HG03521 (cell line): ENCODE data around the gene GPX5.

ENCODE experiments used
- ATAC-seq: cut with Tn5 transposase; IDR thresholded peaks from one replicate; pipeline ENCODE4 v1.9.1; 2021; ENCODE audit warnings: mild to moderate bottlenecking, moderate library complexity; ENCODE audit not compliant: unreplicated experiment

The GPX5 gene

DNA sequence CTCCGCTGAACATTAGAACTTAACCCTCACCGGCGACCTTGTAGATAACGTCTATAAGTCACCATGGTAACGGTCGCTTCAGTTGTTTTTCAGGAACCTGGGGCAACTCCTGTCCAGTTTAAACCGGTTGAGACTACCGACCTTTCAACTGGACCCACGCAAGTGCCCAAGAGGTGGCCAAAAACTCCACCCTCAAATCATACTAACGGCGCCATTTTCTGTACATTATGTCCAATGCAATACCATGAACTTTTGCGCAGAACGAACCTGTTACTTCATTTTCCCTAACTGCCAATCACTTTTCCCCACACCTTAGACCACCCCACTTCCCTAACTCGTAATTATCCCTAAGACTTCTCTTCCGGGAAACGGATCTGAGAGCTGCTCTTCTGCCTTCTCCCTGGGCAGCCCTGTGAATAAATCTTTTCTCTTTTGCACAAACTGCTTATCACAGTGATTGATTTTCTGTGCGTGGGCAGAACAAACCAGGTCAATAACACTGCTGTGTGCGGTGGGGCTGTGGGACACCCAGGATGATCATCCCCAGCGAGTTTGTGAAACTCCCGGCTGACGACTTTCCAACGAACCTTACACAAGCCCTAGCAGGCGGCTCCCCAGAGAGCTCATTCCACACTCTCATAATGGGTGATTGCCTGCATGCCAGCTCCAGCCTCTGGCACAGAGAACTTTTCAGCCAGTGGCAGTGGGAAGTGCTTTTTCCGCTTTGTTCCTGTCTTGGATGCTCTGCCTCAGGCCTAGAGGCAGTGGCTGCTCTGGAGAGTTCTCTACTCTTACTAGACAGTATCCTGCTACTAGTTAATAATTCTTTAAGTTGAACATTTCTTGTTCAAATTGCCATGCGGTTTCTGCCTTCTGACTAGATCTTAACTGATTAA lies 28.6 kb downstream of the GPX5 start:
- ATAC-seq, result no peak

DNA sequence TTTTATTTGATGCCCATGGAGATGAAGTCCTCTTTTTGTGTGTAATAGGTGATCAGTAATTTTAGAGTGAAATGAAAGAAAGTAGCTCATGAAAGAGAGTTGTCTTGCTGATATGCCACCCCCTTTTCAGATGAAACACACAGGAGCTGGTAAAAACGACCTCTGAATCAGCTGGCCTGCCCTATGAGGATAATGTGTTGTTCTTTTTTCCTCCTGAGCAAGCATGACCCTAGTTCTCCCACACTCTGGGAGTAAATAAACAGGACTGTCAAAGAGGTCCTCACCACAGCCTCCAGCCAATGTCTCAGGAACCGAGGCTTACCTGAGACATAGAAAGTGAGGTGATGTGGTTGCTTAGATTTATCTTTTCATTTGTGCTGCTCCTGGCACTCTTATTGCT lies 29.5 kb downstream of the GPX5 start:
- ATAC-seq, result no peak

DNA sequence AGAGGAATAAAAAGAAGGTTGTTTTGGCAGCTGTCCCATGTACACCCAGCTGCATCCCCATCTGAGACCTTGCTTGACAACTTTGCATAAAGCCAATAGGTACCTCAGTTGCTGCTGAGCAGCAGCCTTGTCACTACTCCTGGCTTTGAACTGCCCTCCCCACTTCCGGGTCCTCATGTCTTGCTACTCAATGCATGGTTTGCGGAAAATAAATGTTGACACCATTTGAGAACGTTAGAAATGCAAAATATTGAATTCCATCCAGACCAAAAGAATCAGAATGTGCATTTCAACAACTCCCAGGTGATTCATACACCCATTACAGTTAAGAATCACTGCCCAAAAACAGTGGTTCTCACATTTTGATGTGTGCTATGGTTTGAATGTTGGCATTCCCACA lies 32.9 kb downstream of the GPX5 start:
- no peak for ATAC-seq

DNA sequence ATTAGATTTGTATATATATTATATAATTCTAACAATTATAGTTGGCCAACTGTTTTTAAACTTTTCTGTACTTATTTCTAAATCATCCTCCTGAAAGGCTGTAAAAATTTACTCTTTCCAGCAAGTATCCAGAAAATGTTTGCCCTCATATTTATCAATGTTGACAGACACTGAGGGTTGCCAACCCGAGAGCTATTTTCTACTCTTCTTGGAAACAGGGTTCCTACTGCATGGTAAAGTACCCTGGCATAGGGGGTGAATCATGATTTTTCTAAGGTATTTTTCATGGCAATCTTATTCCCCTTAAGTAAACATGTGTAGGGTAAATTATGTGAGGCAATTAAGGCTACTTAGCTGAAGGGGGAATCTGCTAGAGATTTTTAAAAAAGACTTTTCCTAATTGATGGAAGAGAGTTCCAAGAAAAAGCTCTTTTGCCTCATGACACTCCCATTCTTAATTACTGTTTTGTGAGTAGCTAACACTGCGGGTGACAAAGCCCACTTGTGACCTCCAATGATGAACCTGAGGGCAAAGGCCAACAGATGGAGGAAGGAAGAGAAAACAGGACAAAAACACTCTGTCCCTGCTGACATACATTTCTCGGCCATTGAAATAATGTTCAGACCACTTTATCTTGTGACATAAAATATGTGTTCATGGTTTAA lies 37.9 kb downstream of the GPX5 start:
- no peak for ATAC-seq

DNA sequence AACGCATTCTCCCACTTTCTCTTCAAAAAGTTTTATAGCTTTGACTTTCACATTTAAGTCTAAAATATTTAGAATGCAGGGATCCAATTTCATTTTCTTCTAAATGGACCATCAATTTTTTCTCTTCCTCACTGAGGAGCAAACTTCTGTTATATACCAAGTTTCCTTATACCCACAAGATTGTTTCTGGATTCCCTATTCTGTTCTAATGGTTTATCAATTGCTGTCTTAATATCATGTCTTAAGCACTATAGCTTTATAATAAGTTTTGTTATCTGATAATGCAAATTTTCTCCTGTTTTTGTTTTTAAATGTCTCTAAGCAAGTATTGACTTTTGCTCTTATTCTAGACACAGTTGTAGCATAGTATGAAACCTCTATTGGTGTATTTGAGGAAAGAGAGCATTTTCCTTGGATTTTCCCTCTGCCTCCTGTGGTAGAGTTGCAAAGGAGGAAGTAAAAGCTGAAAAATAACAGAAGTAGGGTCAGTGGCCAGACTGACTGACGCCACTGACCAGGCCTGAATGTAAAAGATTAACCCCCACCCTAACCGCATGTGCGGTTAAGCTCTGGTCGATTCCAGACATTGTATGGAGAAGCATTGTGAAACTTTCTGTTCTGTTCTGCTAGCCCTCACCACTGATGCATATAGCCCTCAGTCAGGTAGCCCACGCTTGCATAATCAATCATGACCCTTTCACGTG lies 40.3 kb downstream of the GPX5 start:
- no peak for ATAC-seq

DNA sequence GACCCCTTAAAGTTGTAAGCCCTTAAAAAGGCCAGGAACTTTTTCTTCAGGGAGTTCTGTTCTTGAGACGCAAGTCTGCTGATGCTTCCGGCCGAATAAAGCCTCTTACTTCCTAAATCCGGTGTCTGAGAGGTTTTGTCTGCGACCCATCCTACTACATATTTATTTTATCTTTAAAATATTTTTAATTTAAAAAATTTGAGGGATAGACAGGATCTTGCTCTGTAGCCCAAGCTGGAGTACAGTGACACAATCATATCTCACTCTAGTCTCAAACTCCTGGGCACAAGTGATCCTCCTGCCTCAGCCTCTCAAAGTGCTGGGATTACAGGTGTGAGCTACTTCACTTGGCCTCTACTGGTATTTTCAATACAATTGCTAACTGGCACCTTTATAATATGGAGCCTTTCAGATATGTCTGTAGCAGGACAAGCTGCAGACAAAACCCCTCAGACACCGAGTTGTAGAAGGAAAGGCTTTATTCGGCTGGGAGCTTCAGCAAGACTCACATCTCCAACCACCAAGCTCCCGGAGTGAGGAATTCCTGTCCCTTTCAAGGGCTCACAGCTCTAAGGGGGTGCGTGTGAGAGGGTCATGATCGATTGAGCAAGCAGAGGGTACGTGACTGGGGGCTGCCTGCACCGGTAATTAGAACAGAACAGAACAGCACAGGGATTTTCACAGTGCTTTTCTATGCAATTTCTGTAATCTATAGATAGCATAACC lies 41.0 kb downstream of the GPX5 start:
- ATAC-seq, result no peak

DNA sequence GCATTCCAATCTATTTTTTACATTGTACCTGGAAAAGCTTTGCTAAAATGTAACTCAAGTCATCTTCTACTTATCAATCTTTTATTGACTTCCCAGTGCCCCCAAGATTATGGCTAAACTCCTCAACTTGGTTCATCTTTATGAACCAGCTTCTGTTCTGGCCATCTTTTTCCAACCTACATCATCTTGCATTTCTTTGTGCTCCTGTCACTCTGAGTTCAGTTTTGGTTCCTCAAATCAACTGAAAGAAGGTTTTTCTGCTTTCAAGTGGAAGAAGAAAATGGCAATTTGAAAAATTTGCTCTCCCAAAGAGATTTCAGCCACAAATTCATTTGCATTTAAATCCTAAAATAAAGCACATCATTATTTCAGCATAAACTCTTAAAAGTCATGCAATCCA lies 41.8 kb downstream of the GPX5 start:
- no peak for ATAC-seq

DNA sequence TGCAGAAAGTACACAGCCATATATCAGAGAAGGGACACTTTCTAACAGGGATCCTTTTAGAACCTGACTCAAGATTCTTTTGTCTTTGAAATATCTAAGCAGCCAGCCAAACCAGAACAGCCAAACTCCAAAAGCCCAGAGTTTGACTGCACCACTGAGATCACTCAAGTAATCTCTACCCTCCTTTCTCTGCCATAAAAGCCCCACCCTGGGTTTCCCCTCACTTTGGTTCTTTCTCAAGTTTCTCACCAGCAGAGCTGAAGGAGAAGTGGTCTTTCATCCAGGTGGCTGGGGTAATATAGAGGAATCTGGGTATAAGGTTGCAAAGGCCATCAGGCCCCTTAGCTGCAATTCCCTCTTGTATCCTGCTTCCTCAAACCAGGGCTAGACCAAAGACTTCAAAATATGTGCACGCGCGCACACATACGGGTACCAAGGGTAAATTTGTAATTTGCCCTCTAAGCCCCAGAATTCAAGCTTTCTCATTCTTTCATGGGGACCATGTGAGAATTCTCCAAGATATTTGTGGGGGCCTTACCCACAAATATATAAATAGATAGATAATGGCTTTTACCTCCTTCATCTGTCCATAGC lies 42.9 kb downstream of the GPX5 start:
- no peak for ATAC-seq

DNA sequence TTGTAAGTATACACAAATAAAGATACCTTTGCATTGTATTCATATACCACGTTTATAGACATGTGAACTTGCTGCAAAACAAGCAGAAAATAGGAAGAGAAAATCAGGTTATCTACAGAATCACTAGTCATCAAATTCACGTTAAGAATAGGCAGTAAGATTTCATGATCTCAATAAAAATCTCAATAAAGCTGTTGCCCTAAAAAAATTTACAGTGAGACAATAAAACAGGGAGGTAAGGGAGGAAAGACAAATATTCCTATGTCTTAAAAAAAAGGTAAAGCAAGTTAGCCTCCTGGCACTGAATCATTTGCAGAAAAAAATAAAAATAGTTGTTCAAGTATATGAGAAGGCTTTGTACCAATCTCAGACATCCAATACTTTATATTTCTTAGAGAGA lies 44.1 kb downstream of the GPX5 start:
- ATAC-seq, result no peak

DNA sequence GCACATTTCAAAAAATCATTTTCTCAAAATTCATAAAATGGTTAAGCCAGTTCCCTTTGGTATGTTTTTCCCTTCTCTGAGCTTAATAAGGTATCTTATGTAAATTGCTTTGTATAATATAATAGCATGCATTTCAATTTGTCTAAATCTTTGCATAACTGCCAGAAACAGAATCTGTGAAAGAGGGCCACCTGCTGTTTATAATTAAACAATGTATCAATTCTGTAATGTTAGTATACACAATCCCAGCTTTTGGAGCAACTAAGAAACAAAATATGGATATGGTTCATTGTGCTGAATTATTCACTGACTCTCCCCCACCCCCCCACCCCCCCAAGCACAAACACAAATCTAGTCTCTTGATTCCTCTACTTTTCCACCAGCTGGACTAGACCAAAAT lies 54.8 kb downstream of the GPX5 start:
- no peak for ATAC-seq

DNA sequence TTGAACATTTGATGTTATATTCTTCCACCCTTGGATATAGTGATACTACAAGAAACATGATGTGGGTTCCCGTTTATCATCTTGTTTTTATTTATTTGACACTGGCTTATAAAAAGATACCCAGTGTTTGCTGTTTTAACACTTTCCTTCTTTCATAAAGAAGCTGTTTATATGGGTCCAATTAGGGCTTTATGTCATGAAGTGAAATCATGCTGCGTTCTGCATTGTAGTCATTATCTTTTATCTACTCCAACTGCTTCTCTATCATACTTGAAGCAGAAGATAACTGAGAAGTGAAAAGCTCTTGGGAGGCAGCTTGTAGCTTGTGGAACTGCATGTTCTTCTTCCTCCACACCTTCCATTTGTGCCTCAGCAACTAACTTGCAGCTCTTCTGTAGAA lies 57.8 kb downstream of the GPX5 start:
- no peak for ATAC-seq
